CD8-positive, alpha-beta memory T cell (primary cell): ENCODE results near the gene COMTD1. TPM values are rescaled to one million over a fixed set of nuclear protein-coding genes. Genes with fewer than 3 reads are reported as not detected.
"Not testable (repeated sequence)": the region's sequence is repeated elsewhere in the genome, so short reads cannot be mapped to it uniquely, and the experiment has no call there.

Experiments
- CTCF ChIA-PET: fragments of 350-600 bp; sonication (Branson Sonifier 250); formaldehyde crosslinking; loops from one replicate; lab custom pipeline; 2021; ENCODE audit warnings: antibody characterized with exemption; lab: Charles Lee
- POLR2A ChIA-PET: fragments of 350-600 bp; sonication (Branson Sonifier 250); formaldehyde crosslinking; loops from one replicate; lab custom pipeline; 2021; ENCODE audit warnings: antibody characterized with exemption; lab: Charles Lee
- DNase-seq, 5 donors: peaks; one replicate each; pipeline versions ENCODE4 v3.0.0 to v3.0.0-alpha.2; 2020 to 2022; ENCODE audit warnings: mixed read lengths in 1 of 5
- H3K27ac ChIP-seq: one replicate; pipeline ENCODE4 v1.7.0; 2013; ENCODE audit warnings: low read depth, mild to moderate bottlenecking, low read length, moderate library complexity
- H3K27me3 ChIP-seq: 2 replicates; pipeline ENCODE4 v1.7.0; 2013; ENCODE audit warnings: low read length, mild to moderate bottlenecking; ENCODE audit not compliant: insufficient read depth, poor library complexity, severe bottlenecking
- H3K36me3 ChIP-seq: 2 replicates; pipeline ENCODE4 v1.7.0; 2013; ENCODE audit warnings: mild to moderate bottlenecking, low read length, moderate library complexity; ENCODE audit not compliant: insufficient read depth
- H3K4me1 ChIP-seq: 2 replicates; pipeline ENCODE4 v1.7.0; 2013; ENCODE audit warnings: mild to moderate bottlenecking, low read length, moderate library complexity; ENCODE audit not compliant: insufficient read depth
- H3K4me3 ChIP-seq: 2 replicates; pipeline ENCODE4 v1.7.0; 2013; ENCODE audit warnings: mild to moderate bottlenecking, low read length
- H3K9me3 ChIP-seq: 2 replicates; pipeline ENCODE4 v1.7.0; 2013; ENCODE audit warnings: mild to moderate bottlenecking, low read length
- H3K27ac Mint-ChIP-seq, 8 donors: one replicate each; pipeline ENCODE4 v1.8.0; 2020 to 2021; ENCODE audit warnings: mixed read lengths in 8 of 8, mild to moderate bottlenecking in 6 of 8, inconsistent platforms in 3 of 8, moderate library complexity in 3 of 8
- H3K27me3 Mint-ChIP-seq, 2 donors: one replicate each; pipeline ENCODE4 v1.8.0; 2020 to 2021; ENCODE audit warnings: mixed read lengths in 2 of 2, mild to moderate bottlenecking in 1 of 2, moderate library complexity in 1 of 2
- H3K36me3 Mint-ChIP-seq, 3 donors: one replicate each; pipeline ENCODE4 v1.8.0; 2020 to 2021; ENCODE audit warnings: mixed read lengths in 3 of 3, inconsistent platforms in 1 of 3, mild to moderate bottlenecking in 1 of 3
- H3K4me1 Mint-ChIP-seq, 3 donors: one replicate each; pipeline ENCODE4 v1.8.0; 2020 to 2021; ENCODE audit warnings: mixed read lengths in 3 of 3, inconsistent platforms in 1 of 3, mild to moderate bottlenecking in 1 of 3
- H3K4me3 Mint-ChIP-seq, 7 donors: one replicate each; pipeline ENCODE4 v1.8.0; 2020 to 2021; ENCODE audit warnings: mixed read lengths in 7 of 7, mild to moderate bottlenecking in 6 of 7, moderate library complexity in 4 of 7, inconsistent platforms in 2 of 7
- H3K9me3 Mint-ChIP-seq, 5 donors: one replicate each; pipeline ENCODE4 v1.8.0; 2020 to 2022; ENCODE audit warnings: mixed read lengths in 5 of 5, mild to moderate bottlenecking in 3 of 5, moderate library complexity in 2 of 5, inconsistent platforms in 1 of 5
- polyA plus RNA-seq: library from polyadenylated mRNA; unstranded; fragments of 300-500 nt; fragmentation: Illumina TruSeq; gene quantifications from one replicate; pipeline ENCODE4 v1.2.3, GENCODE V29; 2021
- total RNA-seq, 2 experiments: library from RNA; stranded (reverse); gene quantifications; one replicate each; pipeline ENCODE4 v1.2.3, GENCODE V29; 2021

COMTD1 gene
- total and polyA plus RNA-seq, 3 experiments from 2014 or later = 23.2 to 47.9 (median 43.9) TPM

GRCh38 chr10:75203724-75204123 lies 32.0 kb downstream of the COMTD1 start:
- H3K4me1 Mint-ChIP-seq = no peaks in the 10 kb centered on the region
- Histone ChIP-seq H3K36me3 (no peaks in the 10 kb centered on the region), H3K4me3 (no peak overlapping the region), H3K27ac (no peak overlapping the region), H3K9me3 (no peaks in the 10 kb centered on the region), H3K27me3 (no peaks in the 10 kb centered on the region), H3K4me1 (no peaks in the 10 kb centered on the region)
- no peaks in the 10 kb centered on the region for H3K9me3 Mint-ChIP-seq
- DNase-seq = no peak
- peak overlapping the region in 1 of 8 donors; percentile 11 for H3K27ac Mint-ChIP-seq
- H3K4me3 Mint-ChIP-seq = no peak overlapping the region
- H3K27me3 Mint-ChIP-seq = no peaks in the 10 kb centered on the region
- H3K36me3 Mint-ChIP-seq = no peaks in the 10 kb centered on the region
- ChIA-PET POLR2A (no interaction called here), CTCF (interaction anchor here (4.0 to 10.5 kb wide), 2 partner anchors 16 to 30 kb away, joined by 15 to 168 read pairs; partner anchors contain the start of gene COMTD1)

DNA sequence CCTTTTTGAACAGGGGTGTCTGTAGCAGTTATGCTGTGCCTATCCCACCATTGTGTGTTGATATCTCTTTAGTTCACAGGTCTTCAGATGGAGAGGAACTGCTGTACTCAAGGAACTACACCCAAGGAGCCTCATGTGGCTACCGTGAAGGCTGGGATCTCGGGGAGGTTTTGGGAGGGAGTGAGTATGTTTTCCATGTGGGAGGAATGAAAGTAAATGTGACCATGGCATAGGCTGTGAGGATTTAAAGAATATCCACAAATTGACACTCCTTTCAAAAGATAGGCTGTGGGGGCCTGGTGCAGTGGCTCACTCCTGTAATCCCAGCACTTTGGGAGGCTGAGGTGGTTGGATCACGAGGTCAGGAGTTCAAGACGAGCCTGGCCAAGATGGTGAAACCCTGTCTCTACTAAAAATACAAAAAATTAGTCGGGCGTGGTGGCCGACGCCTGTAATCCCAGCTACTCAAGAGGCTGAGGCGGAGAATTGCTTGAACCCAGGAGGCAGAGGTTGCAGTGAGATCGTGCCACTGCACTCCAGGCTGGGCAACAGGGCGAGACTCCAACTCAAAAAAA lies 32.6 kb downstream of the COMTD1 start:
- H3K9me3 Mint-ChIP-seq, H3K4me3 Mint-ChIP-seq, H3K4me3 ChIP-seq, H3K4me1 Mint-ChIP-seq, H3K27me3 Mint-ChIP-seq, H3K27ac ChIP-seq, H3K9me3 ChIP-seq, H3K36me3 Mint-ChIP-seq, H3K27me3 ChIP-seq, H3K36me3 ChIP-seq, DNase-seq, POLR2A ChIA-PET, H3K4me1 ChIP-seq, H3K27ac Mint-ChIP-seq: not testable (repeated sequence)
- CTCF ChIA-PET = interaction anchor here (4.0 to 10.5 kb wide), 2 partner anchors 15 to 31 kb away, joined by 15 to 168 read pairs; partner anchors contain the start of gene COMTD1

DNA sequence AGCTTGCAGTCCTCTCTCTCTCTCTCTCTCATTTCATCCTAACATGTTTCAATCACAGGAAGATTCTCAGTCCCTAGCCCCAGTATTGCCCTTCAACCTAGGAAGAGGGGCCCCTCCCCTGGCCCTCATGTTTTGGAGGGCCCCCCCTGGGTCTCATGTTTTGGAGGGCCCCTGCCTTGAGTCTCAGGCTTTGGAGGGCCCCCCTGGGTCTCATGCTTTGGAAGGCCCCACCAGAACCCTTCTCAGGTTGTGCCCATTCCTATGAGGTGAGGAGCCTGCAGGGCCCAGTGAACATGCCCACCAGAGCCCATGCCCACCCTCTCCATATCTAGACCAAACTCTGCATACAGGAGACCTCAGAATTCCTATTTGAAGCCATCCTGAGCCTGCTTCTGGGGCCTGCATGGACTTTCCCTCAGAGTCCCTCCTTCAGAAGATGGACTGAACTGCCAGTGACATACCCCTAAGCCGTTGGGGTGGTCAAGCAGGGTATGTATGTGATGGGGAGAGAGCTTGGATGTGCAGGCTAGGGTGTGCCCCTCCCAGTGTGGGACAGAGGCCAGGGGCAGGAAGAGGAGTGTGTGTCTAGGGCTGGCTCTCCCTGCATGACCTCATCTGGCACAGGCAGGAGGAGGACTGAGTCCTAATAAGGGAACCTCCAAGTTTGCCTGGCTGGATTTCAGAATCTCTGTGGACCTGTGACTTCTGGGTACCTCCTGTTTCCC lies 33.3 kb downstream of the COMTD1 start:
- no peak overlapping the region for H3K4me3 ChIP-seq
- ChIA-PET POLR2A (no interaction called here), CTCF (interaction anchor here (1.1 to 6.4 kb wide), 2 partner anchors 14 to 33 kb away, joined by 3 to 37 read pairs; partner anchors contain the start of gene COMTD1)
- no peaks in the 10 kb centered on the region for H3K4me1 Mint-ChIP-seq
- H3K36me3 ChIP-seq = no peaks in the 10 kb centered on the region
- no peak overlapping the region for H3K4me3 Mint-ChIP-seq
- H3K27ac ChIP-seq = no peak overlapping the region
- DNase-seq = no peak
- H3K9me3 ChIP-seq = no peaks in the 10 kb centered on the region
- H3K36me3 Mint-ChIP-seq = no peaks in the 10 kb centered on the region
- no peaks in the 10 kb centered on the region for H3K27me3 ChIP-seq
- H3K27me3 Mint-ChIP-seq = no peaks in the 10 kb centered on the region
- no peaks in the 10 kb centered on the region for H3K4me1 ChIP-seq
- no peak overlapping the region for H3K27ac Mint-ChIP-seq
- H3K9me3 Mint-ChIP-seq = no peaks in the 10 kb centered on the region

- Mint-ChIP-seq H3K4me1 (no peaks in the 10 kb centered on the region), H3K27ac (no peak overlapping the region), H3K27me3 (no peaks in the 10 kb centered on the region), H3K9me3 (no peaks in the 10 kb centered on the region), H3K4me3 (no peak overlapping the region), H3K36me3 (no peaks in the 10 kb centered on the region)
- Histone ChIP-seq H3K36me3 (no peaks in the 10 kb centered on the region), H3K4me1 (no peaks in the 10 kb centered on the region), H3K9me3 (no peaks in the 10 kb centered on the region), H3K27me3 (no peaks in the 10 kb centered on the region), H3K4me3 (no peak overlapping the region), H3K27ac (no peak overlapping the region)
- no peak for DNase-seq
- POLR2A ChIA-PET = no interaction called here
- CTCF ChIA-PET = interaction anchor here (1.1 to 6.4 kb wide), 3 partner anchors 9 to 34 kb away, joined by 3 to 37 read pairs (median 5); partner anchors contain the start of genes COMTD1 and VDAC2
Observed at GRCh38 chr10:75201793-75202307, 33.9 kb downstream of the COMTD1 start.

GRCh38 chr10:75199949-75200348 lies 35.8 kb downstream of the COMTD1 start:
- H3K27ac ChIP-seq, H3K4me3 Mint-ChIP-seq, POLR2A ChIA-PET, H3K4me1 ChIP-seq, H3K9me3 Mint-ChIP-seq, H3K36me3 Mint-ChIP-seq, H3K4me3 ChIP-seq, H3K36me3 ChIP-seq, H3K9me3 ChIP-seq, H3K27me3 ChIP-seq, H3K27me3 Mint-ChIP-seq, H3K4me1 Mint-ChIP-seq, DNase-seq: not testable (repeated sequence)
- peak overlapping the region in 1 of 8 donors; percentile 9 for H3K27ac Mint-ChIP-seq
- CTCF ChIA-PET = interaction anchor here (0.8 to 6.4 kb wide), 4 partner anchors 10 to 32 kb away, joined by 3 to 37 read pairs (median 3); partner anchors contain the start of gene VDAC2

DNA sequence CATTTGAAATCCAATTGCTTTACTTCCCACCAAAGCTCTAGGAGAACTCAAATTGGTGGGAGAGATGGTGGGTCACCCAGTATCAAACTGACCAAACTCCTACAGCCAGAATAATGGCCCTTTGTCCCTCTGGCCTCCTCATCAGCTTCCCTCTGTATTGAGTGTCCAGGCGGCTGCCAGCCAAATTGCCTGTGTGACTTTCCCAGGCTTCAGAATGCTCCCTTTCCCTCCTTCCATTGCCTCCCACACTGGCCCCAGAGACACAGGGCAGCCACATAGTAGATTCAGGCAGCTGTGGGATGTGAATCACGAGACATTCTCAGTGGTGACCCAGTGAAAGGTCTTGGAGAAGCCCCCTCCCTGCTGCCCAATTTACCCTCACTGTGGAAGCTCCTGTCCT lies 37.9 kb downstream of the COMTD1 start:
- H3K36me3 Mint-ChIP-seq = peaks cover 0 to 2% (median 0%) of the 10 kb centered on the region in 3 donors
- no peak overlapping the region for H3K4me3 ChIP-seq
- H3K4me1 Mint-ChIP-seq = no peaks in the 10 kb centered on the region
- H3K9me3 Mint-ChIP-seq = no peaks in the 10 kb centered on the region
- H3K27me3 ChIP-seq = no peaks in the 10 kb centered on the region
- ChIA-PET CTCF (interaction anchor here (1.8 to 6.4 kb wide), 2 partner anchors 9 to 38 kb away, joined by 5 to 37 read pairs; partner anchors contain the start of gene COMTD1), POLR2A (no interaction called here)
- no peak overlapping the region for H3K4me3 Mint-ChIP-seq
- no peaks in the 10 kb centered on the region for H3K4me1 ChIP-seq
- H3K27me3 Mint-ChIP-seq = no peaks in the 10 kb centered on the region
- H3K9me3 ChIP-seq = no peaks in the 10 kb centered on the region
- no peak for DNase-seq
- no peak overlapping the region for H3K27ac ChIP-seq
- peak overlapping the region in 1 of 8 donors; percentile 48 for H3K27ac Mint-ChIP-seq
- no peaks in the 10 kb centered on the region for H3K36me3 ChIP-seq

DNA sequence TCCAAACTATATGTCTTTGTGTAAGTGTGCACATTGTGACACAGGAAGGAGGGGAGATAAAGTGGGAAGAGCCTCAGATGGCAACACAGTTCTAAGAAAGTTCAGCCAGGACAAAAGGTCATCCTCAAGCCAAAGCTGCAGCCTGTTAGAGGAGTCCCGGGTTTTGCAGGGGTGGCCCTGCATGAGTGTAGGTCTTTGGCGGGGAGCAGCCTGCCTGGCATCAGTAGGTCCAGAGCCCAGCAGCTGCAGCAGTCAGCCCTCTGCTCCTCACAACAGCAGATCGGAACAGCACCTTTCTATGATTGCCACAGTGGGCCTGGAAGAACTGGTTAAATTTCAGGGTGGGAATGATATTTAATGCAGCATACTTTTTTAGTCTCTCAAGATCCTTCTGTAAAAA lies 38.7 kb downstream of the COMTD1 start:
- Histone ChIP-seq H3K36me3 (no peaks in the 10 kb centered on the region), H3K9me3 (no peaks in the 10 kb centered on the region), H3K4me1 (no peaks in the 10 kb centered on the region), H3K27me3 (no peaks in the 10 kb centered on the region), H3K27ac (no peak overlapping the region), H3K4me3 (no peak overlapping the region)
- ChIA-PET CTCF (interaction anchor here (1.7 to 6.4 kb wide), 2 partner anchors 9 to 39 kb away, joined by 5 to 37 read pairs; partner anchors contain the start of gene COMTD1), POLR2A (no interaction called here)
- Mint-ChIP-seq H3K27me3 (no peaks in the 10 kb centered on the region), H3K4me1 (no peaks in the 10 kb centered on the region), H3K36me3 (peaks cover 0 to 2% (median 0%) of the 10 kb centered on the region in 3 donors), H3K9me3 (no peaks in the 10 kb centered on the region), H3K4me3 (no peak overlapping the region), H3K27ac (no peak overlapping the region)
- no peak for DNase-seq
